HG03159 (cell line): ENCODE results near the gene HK1.
"Not testable (repeated sequence)": the region's sequence is repeated elsewhere in the genome, so short reads cannot be mapped to it uniquely, and the experiment has no call there.

Experiments used
- ATAC-seq: cut with Tn5 transposase; IDR thresholded peaks from one replicate; pipeline ENCODE4 v1.9.1; 2021; ENCODE audit warnings: mild to moderate bottlenecking, moderate library complexity; ENCODE audit not compliant: unreplicated experiment

HK1 gene

DNA sequence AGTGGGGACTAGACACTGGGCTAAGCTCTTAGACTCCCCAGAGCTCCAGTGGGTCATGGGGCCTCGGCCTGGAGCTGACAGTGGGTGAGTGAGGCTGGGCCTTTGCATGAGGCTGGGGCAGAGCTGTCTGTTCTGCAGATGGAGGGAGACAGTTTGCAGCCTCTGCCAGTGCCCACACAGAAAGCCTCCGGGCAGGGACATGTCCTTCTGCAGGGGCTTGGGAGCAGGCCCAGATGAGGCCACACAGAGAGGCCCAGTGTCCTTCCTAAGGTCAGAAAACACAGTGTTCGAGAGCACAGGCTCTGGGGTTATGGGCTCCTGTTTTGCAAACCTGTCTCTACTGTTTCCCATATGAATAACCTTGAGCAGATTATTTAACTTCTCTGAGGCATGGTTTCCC is 25.1 kb upstream of the HK1 start:
- ATAC-seq = no peak

DNA sequence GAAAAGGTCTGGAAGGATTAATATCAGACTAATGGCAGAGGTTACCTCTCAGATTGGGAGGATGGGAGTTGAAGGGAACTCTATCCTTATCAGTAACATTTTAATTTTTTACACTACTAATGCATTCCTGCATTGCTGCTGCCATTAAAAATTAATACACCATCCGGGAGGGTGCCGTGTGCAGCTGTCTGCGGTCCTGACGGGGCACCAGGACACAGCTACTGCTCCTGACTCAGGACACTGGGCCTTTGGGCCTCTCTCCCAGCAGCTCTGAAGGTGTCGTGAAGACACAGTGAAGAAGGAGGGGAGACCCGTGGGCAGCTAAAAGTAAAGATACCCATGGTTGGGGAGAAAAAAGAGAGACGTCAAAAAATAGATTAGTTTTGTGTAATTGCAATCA is 23.4 kb upstream of the HK1 start:
- no peak for ATAC-seq

GRCh38 chr10:69259547-69260243 is 18.6 kb upstream of the HK1 start:
- ATAC-seq = no peak

- no peak for ATAC-seq
Observed at GRCh38 chr10:69261184-69261583, 17.1 kb upstream of the HK1 start.

GRCh38 chr10:69262292-69262751 is 16.0 kb upstream of the HK1 start:
- ATAC-seq = no peak

DNA sequence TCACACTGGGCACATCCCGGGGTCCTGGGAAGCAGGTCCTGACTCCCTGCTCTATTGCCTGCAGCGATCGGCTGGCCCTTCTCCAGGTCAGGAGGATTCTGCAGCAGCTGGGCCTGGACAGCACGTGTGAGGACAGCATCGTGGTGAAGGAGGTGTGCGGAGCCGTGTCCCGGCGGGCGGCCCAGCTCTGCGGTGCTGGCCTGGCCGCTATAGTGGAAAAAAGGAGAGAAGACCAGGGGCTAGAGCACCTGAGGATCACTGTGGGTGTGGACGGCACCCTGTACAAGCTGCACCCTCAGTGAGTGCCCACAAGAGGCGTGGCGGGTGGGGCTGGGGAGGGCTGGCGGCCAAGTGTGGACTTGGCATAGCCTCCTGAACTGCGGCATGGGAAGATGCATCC is 12.8 kb upstream of the HK1 start:
- no peak for ATAC-seq

DNA sequence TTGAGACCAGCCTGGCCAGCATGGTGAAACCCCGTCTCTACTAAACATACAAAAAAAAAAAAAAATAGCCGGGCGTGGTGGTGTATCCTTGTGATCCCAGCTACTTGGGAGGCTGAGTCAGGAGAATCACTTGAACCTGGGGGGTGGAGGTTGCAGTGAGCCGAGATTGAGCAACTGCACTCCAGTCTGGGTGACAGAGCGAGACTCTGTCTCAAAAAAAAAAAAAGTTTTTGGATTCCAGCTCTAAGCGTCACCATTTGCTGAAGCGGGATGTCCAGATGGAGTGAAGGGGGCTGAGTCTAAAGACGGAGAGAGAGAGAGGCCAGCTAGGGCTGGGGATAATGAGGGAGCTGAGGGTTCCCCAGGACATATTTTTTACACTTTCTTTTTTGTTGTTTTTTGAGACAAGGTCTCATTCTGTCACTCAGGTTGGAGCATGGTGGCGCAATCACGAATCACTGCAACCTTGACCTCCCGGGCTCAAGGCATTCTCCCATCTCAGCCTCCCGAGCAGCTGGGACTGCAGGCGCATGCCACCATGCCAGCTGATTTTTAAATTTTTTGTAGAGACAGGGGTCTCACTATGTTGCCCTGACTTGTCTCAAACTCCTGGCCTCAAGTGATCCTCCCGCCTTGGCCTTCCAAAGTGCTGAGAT is 9.4 kb upstream of the HK1 start:
- no peak for ATAC-seq

GRCh38 chr10:69269761-69270160 is 8.5 kb upstream of the HK1 start:
- no peak for ATAC-seq

DNA sequence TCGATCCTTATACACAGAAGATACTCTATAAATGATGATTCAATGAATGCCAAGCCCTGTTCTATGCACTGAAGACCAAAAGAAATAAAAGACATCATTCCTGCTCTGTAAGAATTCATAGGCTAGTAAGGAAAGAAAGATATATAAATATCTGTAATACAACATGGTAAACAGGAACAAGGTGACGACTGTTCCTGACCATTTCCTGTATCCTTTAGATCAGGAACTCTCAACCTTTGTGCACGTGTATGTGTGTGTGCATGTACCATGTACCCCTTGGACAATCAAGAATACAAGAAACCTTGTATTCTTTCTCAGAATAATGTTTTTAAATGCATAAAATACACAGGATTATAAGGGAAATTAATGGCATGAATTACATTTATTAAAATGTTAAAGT is 7.3 kb upstream of the HK1 start:
- no peak for ATAC-seq

DNA sequence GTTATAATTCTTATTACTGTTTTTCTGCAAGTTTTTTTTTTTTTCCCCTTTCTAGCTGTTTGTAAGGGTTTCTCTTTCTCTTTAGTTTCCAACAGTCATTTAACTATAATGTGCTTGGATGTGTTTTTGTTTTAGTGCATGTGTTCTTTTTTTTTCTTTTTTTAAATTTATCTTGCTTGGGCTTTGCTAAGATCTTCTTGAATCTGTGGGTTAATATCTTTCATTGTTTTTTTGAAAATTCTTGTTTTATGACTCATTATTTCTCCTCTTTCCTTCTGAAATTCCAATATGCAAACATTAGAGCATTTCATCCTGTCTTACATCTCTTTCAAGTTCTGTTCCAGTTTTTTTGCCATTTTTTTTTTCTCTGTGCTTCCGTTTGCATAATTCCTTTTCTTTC is 5.7 kb upstream of the HK1 start:
- ATAC-seq = no peak

GRCh38 chr10:69275444-69275843 is 2.9 kb upstream of the HK1 start:
- ATAC-seq = no peak

DNA sequence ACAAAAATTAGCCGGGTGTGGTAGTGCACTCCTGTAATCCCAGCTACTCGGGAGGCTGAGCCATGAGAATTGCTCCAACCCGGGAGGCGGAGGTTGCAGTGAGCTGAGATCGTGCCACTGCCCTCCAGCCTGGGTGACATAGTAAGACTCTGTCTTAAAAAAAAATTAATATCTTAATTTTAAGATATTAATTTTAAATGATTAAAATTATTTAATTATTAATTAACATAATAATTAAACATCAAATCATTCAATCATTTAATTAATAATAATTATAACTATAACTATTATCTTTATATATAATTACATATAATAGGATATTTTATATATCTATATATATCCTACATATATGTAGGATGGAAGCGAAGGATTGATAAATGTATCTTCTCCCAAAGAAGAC is 1.8 kb upstream of the HK1 start:
- no peak for ATAC-seq

DNA sequence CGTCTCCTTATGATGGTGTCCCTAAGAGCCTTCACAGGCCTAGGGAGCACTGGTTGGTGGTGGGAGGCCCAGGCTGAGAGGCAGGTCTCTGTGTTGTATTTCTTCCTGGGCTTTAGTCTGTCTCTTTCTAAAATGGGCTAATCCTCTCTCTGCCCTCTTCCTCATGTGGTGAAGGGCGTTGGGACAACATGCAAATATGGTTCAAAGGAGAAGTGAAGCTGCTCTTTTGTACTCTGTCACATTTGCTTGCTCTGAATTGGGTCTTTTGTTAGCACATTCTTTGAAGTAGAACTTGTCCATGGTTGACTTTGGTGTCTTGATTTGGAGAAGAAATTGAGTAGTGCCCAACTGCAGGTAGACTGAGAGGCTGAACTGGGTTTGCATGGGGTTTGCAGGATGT is 814 bp downstream of the HK1 start:
- no peak for ATAC-seq

DNA sequence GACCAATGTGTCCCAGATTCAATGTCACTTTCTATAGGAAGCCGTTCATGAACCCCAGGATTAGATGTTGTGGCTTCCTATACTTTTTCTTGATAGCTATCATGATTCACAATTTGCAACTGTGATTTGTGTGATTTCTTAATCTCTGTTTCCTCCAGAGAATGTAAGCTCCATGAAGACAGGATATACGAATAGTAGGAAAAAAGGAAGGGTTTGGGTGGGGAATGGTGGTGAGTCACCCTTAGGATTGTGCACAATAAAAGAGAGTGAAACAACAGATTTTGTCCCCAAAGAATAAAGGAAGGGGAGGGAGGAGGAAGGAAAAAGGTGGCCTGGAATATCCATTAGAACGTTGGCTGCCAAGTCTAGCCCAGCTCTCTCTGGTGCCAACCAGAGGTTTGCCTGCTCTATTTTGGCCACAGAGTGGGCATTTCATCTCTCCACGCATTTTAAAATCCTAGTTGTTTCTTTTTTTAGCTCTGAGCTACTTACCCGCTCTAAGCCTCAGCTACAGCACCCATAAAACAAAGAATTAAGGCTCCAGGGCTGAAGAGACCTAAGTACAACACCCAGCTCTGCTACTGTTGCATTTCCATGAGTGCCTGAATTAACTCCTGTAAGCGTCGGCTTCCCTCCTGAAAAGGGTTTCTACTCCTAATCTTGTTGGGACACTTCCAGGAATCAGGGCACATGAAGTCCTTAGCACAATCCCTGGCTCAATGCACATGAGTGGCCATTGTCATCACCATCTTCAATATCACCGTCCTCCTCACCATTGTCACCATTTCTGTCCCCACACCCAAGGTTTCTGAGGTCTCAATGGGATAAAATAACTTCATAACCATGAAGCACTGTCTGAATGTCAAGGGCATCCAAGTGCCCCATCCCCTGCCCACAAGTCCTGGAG is 3.5 kb downstream of the HK1 start:
- ATAC-seq = no peak

DNA sequence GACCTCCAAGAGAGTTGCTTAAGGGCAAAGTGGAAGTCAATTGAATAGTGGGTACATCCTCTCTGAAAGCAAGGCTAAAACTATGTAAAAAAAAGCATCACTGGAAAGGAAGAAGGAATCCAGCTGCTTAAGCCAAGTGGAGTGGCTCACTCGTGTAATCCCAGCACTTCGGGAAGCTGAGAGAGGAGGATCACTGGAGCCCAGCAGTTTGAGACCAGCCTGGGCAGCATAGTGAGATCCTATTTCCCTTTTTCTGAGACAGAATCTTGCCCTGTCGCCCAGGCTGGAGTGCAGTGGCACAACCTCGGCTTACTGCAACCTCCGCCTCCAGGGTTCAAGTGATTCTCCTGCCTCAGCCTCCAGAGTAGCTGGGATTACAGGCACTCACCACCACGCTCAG is 6.1 kb downstream of the HK1 start:
- not testable (repeated sequence) for ATAC-seq

- no peak for ATAC-seq
Observed at GRCh38 chr10:69285699-69286098, 7.4 kb downstream of the HK1 start.

DNA sequence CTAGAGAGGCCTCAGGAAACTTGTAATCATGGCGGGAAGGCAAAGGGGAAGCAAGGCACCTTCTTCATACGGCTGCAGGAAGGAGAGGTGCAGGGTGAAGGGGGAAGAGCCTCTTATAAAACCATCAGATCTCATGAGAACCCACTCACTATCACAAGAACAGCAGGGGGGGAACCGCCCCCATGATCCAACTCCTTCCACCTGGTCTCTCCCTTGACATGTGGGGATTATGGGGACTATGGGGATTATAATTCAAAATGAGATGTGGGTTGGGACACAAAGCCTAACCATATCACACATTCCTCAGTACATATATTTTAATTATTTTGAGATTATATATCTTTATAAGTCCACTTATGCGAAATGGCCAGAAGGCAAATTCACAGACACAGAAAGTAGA is 8.9 kb downstream of the HK1 start:
- ATAC-seq = no peak

GRCh38 chr10:69290993-69291392 is 12.7 kb downstream of the HK1 start:
- no peak for ATAC-seq

DNA sequence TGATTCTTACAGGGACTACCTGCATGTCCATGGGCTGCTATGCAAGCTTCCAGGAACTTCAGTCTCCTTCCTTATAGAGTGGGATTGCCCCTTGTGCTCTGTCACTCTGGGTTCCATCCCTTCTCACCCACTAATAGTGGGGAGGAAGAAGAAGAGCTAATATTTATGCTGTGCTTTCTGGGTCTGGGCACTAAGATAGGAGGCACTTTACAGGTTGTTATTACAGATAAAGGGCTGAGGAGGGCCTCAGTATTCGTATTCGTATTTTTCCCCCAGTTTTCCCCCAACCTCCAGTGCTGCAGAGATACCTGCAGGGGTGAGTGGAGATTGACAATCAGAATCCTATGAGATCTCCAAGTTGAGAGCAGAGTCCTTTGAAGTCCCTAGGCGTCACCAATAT is 14.2 kb downstream of the HK1 start:
- no peak for ATAC-seq

- no peak for ATAC-seq
Observed at GRCh38 chr10:69295027-69295636, 16.8 kb downstream of the HK1 start.

GRCh38 chr10:69303632-69304051 is 25.3 kb downstream of the HK1 start:
- no peak for ATAC-seq
